ENCODE data around the gene ZNF628. TPM values are rescaled to one million over a fixed set of nuclear protein-coding genes. Genes with fewer than 3 reads are reported as not detected.

The ZNF628 gene
- total and polyA plus RNA-seq, 2 of the 8 experiments (the other 6 are each of a cell fraction or from before 2014, with no cell fraction given), result 1.7 to 10.8 TPM

GRCh38 chr19:55527197-55528029, 51.0 kb downstream of the ZNF628 start (continued):
- TF ChIP-seq, protein P1, sequence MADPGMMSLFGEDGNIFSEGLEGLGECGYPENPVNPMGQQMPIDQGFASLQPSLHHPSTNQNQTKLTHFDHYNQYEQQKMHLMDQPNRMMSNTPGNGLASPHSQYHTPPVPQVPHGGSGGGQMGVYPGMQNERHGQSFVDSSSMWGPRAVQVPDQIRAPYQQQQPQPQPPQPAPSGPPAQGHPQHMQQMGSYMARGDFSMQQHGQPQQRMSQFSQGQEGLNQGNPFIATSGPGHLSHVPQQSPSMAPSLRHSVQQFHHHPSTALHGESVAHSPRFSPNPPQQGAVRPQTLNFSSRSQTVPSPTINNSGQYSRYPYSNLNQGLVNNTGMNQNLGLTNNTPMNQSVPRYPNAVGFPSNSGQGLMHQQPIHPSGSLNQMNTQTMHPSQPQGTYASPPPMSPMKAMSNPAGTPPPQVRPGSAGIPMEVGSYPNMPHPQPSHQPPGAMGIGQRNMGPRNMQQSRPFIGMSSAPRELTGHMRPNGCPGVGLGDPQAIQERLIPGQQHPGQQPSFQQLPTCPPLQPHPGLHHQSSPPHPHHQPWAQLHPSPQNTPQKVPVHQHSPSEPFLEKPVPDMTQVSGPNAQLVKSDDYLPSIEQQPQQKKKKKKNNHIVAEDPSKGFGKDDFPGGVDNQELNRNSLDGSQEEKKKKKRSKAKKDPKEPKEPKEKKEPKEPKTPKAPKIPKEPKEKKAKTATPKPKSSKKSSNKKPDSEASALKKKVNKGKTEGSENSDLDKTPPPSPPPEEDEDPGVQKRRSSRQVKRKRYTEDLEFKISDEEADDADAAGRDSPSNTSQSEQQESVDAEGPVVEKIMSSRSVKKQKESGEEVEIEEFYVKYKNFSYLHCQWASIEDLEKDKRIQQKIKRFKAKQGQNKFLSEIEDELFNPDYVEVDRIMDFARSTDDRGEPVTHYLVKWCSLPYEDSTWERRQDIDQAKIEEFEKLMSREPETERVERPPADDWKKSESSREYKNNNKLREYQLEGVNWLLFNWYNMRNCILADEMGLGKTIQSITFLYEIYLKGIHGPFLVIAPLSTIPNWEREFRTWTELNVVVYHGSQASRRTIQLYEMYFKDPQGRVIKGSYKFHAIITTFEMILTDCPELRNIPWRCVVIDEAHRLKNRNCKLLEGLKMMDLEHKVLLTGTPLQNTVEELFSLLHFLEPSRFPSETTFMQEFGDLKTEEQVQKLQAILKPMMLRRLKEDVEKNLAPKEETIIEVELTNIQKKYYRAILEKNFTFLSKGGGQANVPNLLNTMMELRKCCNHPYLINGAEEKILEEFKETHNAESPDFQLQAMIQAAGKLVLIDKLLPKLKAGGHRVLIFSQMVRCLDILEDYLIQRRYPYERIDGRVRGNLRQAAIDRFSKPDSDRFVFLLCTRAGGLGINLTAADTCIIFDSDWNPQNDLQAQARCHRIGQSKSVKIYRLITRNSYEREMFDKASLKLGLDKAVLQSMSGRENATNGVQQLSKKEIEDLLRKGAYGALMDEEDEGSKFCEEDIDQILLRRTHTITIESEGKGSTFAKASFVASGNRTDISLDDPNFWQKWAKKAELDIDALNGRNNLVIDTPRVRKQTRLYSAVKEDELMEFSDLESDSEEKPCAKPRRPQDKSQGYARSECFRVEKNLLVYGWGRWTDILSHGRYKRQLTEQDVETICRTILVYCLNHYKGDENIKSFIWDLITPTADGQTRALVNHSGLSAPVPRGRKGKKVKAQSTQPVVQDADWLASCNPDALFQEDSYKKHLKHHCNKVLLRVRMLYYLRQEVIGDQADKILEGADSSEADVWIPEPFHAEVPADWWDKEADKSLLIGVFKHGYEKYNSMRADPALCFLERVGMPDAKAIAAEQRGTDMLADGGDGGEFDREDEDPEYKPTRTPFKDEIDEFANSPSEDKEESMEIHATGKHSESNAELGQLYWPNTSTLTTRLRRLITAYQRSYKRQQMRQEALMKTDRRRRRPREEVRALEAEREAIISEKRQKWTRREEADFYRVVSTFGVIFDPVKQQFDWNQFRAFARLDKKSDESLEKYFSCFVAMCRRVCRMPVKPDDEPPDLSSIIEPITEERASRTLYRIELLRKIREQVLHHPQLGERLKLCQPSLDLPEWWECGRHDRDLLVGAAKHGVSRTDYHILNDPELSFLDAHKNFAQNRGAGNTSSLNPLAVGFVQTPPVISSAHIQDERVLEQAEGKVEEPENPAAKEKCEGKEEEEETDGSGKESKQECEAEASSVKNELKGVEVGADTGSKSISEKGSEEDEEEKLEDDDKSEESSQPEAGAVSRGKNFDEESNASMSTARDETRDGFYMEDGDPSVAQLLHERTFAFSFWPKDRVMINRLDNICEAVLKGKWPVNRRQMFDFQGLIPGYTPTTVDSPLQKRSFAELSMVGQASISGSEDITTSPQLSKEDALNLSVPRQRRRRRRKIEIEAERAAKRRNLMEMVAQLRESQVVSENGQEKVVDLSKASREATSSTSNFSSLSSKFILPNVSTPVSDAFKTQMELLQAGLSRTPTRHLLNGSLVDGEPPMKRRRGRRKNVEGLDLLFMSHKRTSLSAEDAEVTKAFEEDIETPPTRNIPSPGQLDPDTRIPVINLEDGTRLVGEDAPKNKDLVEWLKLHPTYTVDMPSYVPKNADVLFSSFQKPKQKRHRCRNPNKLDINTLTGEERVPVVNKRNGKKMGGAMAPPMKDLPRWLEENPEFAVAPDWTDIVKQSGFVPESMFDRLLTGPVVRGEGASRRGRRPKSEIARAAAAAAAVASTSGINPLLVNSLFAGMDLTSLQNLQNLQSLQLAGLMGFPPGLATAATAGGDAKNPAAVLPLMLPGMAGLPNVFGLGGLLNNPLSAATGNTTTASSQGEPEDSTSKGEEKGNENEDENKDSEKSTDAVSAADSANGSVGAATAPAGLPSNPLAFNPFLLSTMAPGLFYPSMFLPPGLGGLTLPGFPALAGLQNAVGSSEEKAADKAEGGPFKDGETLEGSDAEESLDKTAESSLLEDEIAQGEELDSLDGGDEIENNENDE (IDR thresholded peaks at IDR 0.05; ENCODE audit: insufficient replicate concordance, low read length), result no peak
